KMS-11 (cell line): ENCODE measurements around the gene PCDHA7.
"Not testable (repeated sequence)": the region's sequence is repeated elsewhere in the genome, so short reads cannot be mapped to it uniquely, and the experiment has no call there.

Experiments
- H2AFZ ChIP-seq: fragments of 200-600 bp; sonication (generic); 2 replicates; pipeline ENCODE4 v1.6.1; 2016; ENCODE audit warnings: antibody characterized with exemption, mixed run types, low read depth
- H3K27ac ChIP-seq: fragments of 200-600 bp; sonication (generic); 2 replicates; pipeline ENCODE4 v1.6.1; 2016; ENCODE audit warnings: mild to moderate bottlenecking, mixed run types
- H3K27me3 ChIP-seq: fragments of 200-600 bp; sonication (generic); 2 replicates; pipeline ENCODE4 v1.6.1; 2017; ENCODE audit warnings: mild to moderate bottlenecking, low read depth, mixed run types, moderate library complexity; ENCODE audit not compliant: insufficient read depth
- H3K36me3 ChIP-seq: fragments of 200-600 bp; sonication (generic); 2 replicates; pipeline ENCODE4 v1.6.1; 2017; ENCODE audit warnings: mild to moderate bottlenecking, mixed run types; ENCODE audit not compliant: insufficient read depth
- H3K4me1 ChIP-seq: fragments of 200-600 bp; sonication (generic); 2 replicates; pipeline ENCODE4 v1.6.1; 2016; ENCODE audit warnings: mild to moderate bottlenecking, low read depth, mixed run types; ENCODE audit not compliant: poor library complexity, severe bottlenecking
- H3K4me2 ChIP-seq: fragments of 200-600 bp; sonication (generic); 2 replicates; pipeline ENCODE4 v1.7.0; 2016; ENCODE audit warnings: mild to moderate bottlenecking, mixed run types
- H3K4me3 ChIP-seq: fragments of 200-600 bp; sonication (generic); IDR thresholded peaks from 2 replicates; pipeline ENCODE4 v1.6.1; 2017; ENCODE audit warnings: low read depth, low read length, mixed read lengths; ENCODE audit not compliant: insufficient read depth
- H3K79me2 ChIP-seq: fragments of 200-600 bp; sonication (generic); 2 replicates; pipeline ENCODE4 v1.6.1; 2016; ENCODE audit warnings: low read depth, mixed run types; ENCODE audit not compliant: insufficient read depth
- H3K9ac ChIP-seq: fragments of 200-600 bp; sonication (generic); 2 replicates; pipeline ENCODE4 v1.6.1; 2016; ENCODE audit warnings: mild to moderate bottlenecking, mixed run types
- H4K20me1 ChIP-seq: fragments of 200-600 bp; sonication (generic); 2 replicates; pipeline ENCODE4 v1.6.1; 2016; ENCODE audit warnings: mild to moderate bottlenecking, mixed run types; ENCODE audit not compliant: insufficient read depth
- TF ChIP-seq, protein P1 (sequence below): fragments of 200-600 bp; sonication (generic); conservative IDR thresholded peaks from 2 replicates; pipeline ENCODE4 v1.6.1; 2017; ENCODE audit warnings: low read depth, mild to moderate bottlenecking, antibody characterized with exemption, low read length, moderate library complexity, mixed read lengths

PCDHA7 gene

DNA sequence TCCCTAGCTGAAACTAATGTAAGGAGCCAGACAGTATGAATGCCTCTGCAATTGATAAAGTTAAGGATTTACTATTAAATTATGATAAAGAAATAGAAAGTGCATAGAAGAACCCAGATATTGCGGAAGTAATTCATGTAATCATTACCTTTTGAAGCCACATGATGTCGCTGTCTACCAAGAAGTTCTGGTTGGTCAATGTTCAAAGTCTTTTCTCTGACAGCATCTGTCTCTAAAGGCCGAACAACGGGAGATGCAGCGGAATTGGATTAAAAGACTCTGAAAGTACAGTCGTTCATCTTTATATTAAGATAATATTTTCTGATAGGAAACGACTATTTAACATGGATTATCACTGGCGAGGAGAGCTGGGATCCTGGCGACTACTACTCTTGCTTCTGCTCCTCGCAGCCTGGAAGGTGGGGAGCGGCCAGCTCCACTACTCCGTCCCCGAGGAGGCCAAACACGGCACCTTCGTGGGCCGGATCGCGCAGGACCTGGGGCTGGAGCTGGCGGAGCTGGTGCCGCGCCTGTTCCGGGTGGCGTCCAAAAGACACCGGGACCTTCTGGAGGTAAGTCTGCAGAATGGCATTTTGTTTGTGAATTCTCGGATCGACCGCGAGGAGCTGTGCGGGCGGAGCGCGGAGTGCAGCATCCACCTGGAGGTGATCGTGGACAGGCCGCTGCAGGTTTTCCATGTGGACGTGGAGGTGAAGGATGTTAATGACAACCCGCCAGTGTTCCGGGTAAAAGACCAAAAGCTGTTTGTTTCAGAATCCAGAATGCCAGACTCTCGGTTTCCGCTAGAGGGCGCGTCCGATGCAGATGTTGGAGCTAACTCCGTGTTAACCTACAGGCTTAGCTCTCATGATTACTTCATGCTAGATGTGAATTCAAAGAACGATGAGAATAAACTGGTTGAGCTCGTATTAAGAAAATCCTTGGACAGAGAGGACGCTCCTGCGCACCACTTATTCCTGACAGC lies 7.2 kb downstream of the PCDHA7 start, which contains the start of gene PCDHA8:
PCDHA8 (plus strand) TSS at position 210 of the 985 bp plus-strand sequence; CDS start at position 345, 135 bp downstream.
- Histone ChIP-seq H3K27me3 (no peaks in the 10 kb centered on the region), H4K20me1 (no peaks in the 10 kb centered on the region), H3K4me3 (no peak within 1 kb of the TSS), H3K4me2 (no peak within 1 kb of the TSS), H2AFZ (no peak within 1 kb of the TSS), H3K36me3 (no peaks in the 10 kb centered on the region), H3K27ac (no peak within 1 kb of the TSS), H3K79me2 (no peaks in the 10 kb centered on the region), H3K9ac (no peak within 1 kb of the TSS), H3K4me1 (no peaks in the 10 kb centered on the region)
- TF ChIP-seq, protein P1, sequence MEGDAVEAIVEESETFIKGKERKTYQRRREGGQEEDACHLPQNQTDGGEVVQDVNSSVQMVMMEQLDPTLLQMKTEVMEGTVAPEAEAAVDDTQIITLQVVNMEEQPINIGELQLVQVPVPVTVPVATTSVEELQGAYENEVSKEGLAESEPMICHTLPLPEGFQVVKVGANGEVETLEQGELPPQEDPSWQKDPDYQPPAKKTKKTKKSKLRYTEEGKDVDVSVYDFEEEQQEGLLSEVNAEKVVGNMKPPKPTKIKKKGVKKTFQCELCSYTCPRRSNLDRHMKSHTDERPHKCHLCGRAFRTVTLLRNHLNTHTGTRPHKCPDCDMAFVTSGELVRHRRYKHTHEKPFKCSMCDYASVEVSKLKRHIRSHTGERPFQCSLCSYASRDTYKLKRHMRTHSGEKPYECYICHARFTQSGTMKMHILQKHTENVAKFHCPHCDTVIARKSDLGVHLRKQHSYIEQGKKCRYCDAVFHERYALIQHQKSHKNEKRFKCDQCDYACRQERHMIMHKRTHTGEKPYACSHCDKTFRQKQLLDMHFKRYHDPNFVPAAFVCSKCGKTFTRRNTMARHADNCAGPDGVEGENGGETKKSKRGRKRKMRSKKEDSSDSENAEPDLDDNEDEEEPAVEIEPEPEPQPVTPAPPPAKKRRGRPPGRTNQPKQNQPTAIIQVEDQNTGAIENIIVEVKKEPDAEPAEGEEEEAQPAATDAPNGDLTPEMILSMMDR, result 0 out of 2 replicates have a peak, but pooled peaks have one; percentile 27

DNA sequence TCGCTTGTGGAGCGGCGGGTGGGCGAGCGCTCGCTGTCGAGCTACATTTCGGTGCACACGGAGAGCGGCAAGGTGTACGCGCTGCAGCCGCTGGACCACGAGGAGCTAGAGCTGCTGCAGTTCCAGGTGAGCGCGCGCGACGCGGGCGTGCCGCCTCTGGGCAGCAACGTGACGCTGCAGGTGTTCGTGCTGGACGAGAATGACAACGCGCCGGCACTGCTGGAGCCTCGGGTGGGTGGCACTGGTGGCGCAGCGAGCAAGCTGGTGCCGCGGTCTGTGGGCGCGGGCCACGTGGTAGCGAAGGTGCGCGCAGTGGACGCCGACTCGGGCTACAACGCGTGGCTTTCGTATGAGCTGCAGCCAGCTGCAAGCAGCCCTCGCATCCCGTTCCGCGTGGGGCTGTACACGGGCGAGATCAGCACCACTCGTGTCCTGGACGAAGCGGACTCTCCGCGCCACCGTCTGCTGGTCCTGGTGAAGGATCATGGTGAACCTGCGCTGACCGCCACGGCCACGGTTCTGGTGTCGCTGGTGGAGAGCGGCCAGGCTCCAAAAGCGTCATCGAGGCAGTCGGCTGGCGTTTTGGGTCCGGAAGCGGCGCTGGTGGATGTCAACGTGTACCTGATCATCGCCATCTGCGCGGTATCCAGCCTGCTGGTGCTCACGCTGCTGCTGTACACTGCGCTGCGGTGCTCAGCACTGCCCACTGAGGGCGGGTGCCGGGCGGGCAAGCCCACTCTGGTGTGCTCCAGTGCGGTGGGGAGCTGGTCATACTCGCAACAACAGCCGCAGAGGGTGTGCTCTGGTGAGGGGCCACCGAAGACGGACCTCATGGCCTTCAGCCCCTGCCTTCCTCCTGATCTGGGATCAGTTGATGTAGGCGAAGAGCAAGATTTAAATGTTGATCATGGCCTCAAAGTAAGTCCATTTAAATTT lies 9.0 kb downstream of the PCDHA7 start:
- Histone ChIP-seq H3K79me2 (no peaks in the 10 kb centered on the region), H3K4me3 (no peak overlapping the region), H4K20me1 (no peaks in the 10 kb centered on the region), H3K27me3 (no peaks in the 10 kb centered on the region), H3K27ac (no peak overlapping the region), H3K36me3 (no peaks in the 10 kb centered on the region), H3K4me1 (no peaks in the 10 kb centered on the region), H3K9ac (no peak overlapping the region), H2AFZ (no peak overlapping the region), H3K4me2 (no peak overlapping the region)
- TF ChIP-seq, protein P1, result no peak

GRCh38 chr5:140848139-140849102 lies 14.4 kb downstream of the PCDHA7 start, which contains the start of gene PCDHA9:
Gene PCDHA9, plus strand, starts transcription at chr5:140848382. Its CDS starts 114 bp downstream, at chr5:140848496.
- H3K4me1 ChIP-seq, H3K27me3 ChIP-seq, H3K79me2 ChIP-seq, H3K9ac ChIP-seq, H3K4me3 ChIP-seq, H3K27ac ChIP-seq, H3K36me3 ChIP-seq, H4K20me1 ChIP-seq, H2AFZ ChIP-seq, H3K4me2 ChIP-seq: not testable (repeated sequence)

GRCh38 chr5:140849831-140850634 lies 16.0 kb downstream of the PCDHA7 start:
- H3K27me3 ChIP-seq, H3K36me3 ChIP-seq, H3K27ac ChIP-seq, H3K4me1 ChIP-seq, H2AFZ ChIP-seq, H3K9ac ChIP-seq, H3K79me2 ChIP-seq, H3K4me3 ChIP-seq, H4K20me1 ChIP-seq, H3K4me2 ChIP-seq: not testable (repeated sequence)
